Activated naive CD8-positive, alpha-beta T cell treated with anti-CD3 and anti-CD28 coated beads, Interleukin-2, amount 50 U/mL, for 24 hours (primary cell): ENCODE data around the gene CMSS1.

ENCODE experiments used
- ATAC-seq: fragments of 150-1000 bp; cut with Tn5 transposase; one replicate; pipeline ENCODE4 v1.10.0; 2021
- DNase-seq: peaks from one replicate; pipeline ENCODE4 v3.0.0; 2021
- H3K27ac Mint-ChIP-seq: one replicate; pipeline ENCODE4 v1.8.0; 2021; ENCODE audit warnings: mild to moderate bottlenecking, mixed read lengths
- H3K27me3 Mint-ChIP-seq: one replicate; pipeline ENCODE4 v1.8.0; 2021; ENCODE audit warnings: mixed read lengths
- H3K36me3 Mint-ChIP-seq: one replicate; pipeline ENCODE4 v1.8.0; 2021; ENCODE audit warnings: low read depth, mixed read lengths
- H3K4me1 Mint-ChIP-seq: one replicate; pipeline ENCODE4 v1.8.0; 2021; ENCODE audit warnings: mixed read lengths
- H3K4me3 Mint-ChIP-seq: one replicate; pipeline ENCODE4 v1.8.0; 2021; ENCODE audit warnings: mild to moderate bottlenecking, moderate library complexity, mixed read lengths
- H3K9me3 Mint-ChIP-seq: one replicate; pipeline ENCODE4 v1.8.0; 2021; ENCODE audit warnings: mixed read lengths

The CMSS1 gene

GRCh38 chr3:99962703-99963102, 145.0 kb downstream of the CMSS1 start:
- peaks cover 9% of the 10 kb centered on the region for H3K4me1 Mint-ChIP-seq
- no peak overlapping the region for H3K4me3 Mint-ChIP-seq
- DNase-seq (no peak), ATAC-seq (no peak)
- H3K27me3 Mint-ChIP-seq = no peaks in the 10 kb centered on the region
- peaks cover 11% of the 10 kb centered on the region for H3K36me3 Mint-ChIP-seq
- no peak overlapping the region for H3K27ac Mint-ChIP-seq
- H3K9me3 Mint-ChIP-seq = no peaks in the 10 kb centered on the region

DNA sequence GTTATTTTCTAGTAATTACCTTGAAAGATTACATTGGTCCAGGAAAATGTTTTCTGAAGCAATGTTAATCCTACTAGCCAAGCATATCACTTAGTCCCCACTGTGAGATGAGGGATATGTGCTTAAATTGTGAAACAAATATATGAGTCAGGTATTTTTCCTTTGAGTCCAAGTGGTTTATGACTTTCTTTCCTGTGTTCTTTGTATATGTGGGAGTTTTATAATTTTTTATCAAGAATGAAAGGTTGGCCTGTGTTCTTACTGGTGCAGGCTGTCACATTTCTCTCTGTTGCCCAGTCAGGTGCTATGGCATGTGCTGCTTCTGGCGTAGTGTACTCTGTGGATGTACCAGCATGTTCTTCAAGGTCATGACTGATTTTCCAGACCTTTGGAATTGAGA, 147.4 kb downstream of the CMSS1 start:
- Mint-ChIP-seq H3K9me3 (no peaks in the 10 kb centered on the region), H3K27ac (no peak overlapping the region), H3K36me3 (peaks cover 8% of the 10 kb centered on the region), H3K27me3 (no peaks in the 10 kb centered on the region), H3K4me1 (peaks cover 19% of the 10 kb centered on the region), H3K4me3 (no peak overlapping the region)
- DNase-seq (no peak), ATAC-seq (peak; percentile 33)

GRCh38 chr3:99965681-99966408, 148.2 kb downstream of the CMSS1 start:
- Mint-ChIP-seq H3K4me1 (peaks cover 26% of the 10 kb centered on the region), H3K27ac (no peak overlapping the region), H3K4me3 (no peak overlapping the region), H3K27me3 (no peaks in the 10 kb centered on the region), H3K9me3 (no peaks in the 10 kb centered on the region), H3K36me3 (peaks cover 12% of the 10 kb centered on the region)
- DNase-seq = no peak
- ATAC-seq = no peak

GRCh38 chr3:99966662-99967416, 149.2 kb downstream of the CMSS1 start:
- Mint-ChIP-seq H3K4me3 (no peak overlapping the region), H3K27me3 (no peaks in the 10 kb centered on the region), H3K9me3 (no peaks in the 10 kb centered on the region), H3K27ac (no peak overlapping the region), H3K36me3 (peaks cover 12% of the 10 kb centered on the region), H3K4me1 (peaks cover 26% of the 10 kb centered on the region)
- DNase-seq (no peak), ATAC-seq (no peak)

DNA sequence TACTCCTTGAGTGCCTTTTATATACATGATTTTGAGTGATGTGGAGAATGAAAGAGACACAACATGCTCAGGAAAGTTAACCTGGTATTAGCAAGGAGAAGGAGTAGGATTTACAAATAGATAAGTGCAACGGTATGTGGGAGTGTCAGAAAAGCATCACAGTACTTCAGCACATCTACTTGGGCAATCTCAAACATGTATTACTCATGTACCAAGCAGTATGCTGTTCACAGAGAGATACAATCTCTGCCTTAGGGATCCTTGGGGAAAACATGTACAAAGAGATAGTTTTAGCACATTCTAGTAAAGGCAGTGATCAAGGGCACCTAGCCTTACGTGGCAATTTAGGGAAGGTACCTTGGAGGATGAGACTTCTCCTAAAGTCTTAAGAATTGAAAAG, 150.1 kb downstream of the CMSS1 start:
- ATAC-seq (no peak), DNase-seq (no peak)
- no peak overlapping the region for H3K4me3 Mint-ChIP-seq
- H3K36me3 Mint-ChIP-seq = peaks cover 12% of the 10 kb centered on the region
- peaks cover 26% of the 10 kb centered on the region for H3K4me1 Mint-ChIP-seq
- H3K9me3 Mint-ChIP-seq = no peaks in the 10 kb centered on the region
- no peaks in the 10 kb centered on the region for H3K27me3 Mint-ChIP-seq
- H3K27ac Mint-ChIP-seq = no peak overlapping the region

DNA sequence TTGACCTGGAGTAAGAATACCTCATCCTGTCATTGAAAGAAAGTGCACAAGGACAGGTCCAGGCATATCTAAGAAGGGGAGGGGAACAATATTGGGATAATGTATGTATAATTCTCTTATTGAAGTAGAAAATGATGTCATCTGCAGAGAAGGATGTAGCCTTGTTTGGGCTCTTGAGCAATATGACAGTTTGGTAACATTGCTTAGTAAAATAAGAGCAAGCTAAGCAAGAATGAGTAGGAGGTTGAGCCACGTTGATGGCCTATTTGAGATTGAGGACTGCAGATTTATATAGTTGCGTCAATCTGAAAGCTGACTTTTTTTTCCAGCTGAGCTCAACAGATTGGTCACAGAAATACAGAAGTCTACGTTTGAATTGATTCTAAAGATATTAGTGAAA, 151.5 kb downstream of the CMSS1 start:
- H3K9me3 Mint-ChIP-seq = no peaks in the 10 kb centered on the region

DNA sequence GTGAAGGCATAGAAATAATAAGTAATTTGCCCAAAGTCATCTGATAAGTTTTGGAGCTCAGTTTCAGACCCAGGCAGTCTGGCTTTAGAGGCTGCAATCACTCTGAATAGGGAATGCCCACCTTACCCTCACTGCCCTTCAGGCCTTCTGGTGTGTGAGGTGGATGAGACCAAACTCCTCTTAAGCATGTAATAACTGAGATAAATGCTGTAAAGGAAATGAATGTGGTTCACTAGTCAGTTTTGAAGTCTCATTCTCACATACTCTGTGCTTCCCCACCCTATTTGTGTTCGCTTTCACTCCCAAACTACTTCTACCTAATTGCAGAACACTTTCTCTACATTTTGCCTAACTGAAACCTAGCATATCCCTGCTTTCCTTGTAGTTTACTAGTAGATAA, 152.5 kb downstream of the CMSS1 start:
- H3K9me3 Mint-ChIP-seq = no peaks in the 10 kb centered on the region
- H3K4me1 Mint-ChIP-seq = peaks cover 20% of the 10 kb centered on the region
- no peaks in the 10 kb centered on the region for H3K27me3 Mint-ChIP-seq
- no peak overlapping the region for H3K27ac Mint-ChIP-seq
- ATAC-seq = peak; percentile 54
- peaks cover 18% of the 10 kb centered on the region for H3K36me3 Mint-ChIP-seq
- no peak for DNase-seq
- H3K4me3 Mint-ChIP-seq = no peak overlapping the region

More for the DNA sequence above, 151.5 kb downstream of the CMSS1 start:
- Mint-ChIP-seq H3K27ac (no peak overlapping the region), H3K4me1 (peaks cover 26% of the 10 kb centered on the region), H3K27me3 (no peaks in the 10 kb centered on the region), H3K36me3 (peaks cover 18% of the 10 kb centered on the region), H3K4me3 (no peak overlapping the region)
- ATAC-seq = no peak
- DNase-seq = no peak

- Mint-ChIP-seq H3K27me3 (no peaks in the 10 kb centered on the region), H3K9me3 (peaks cover 2% of the 10 kb centered on the region), H3K36me3 (peaks cover 20% of the 10 kb centered on the region), H3K27ac (no peak overlapping the region), H3K4me1 (peaks cover 17% of the 10 kb centered on the region), H3K4me3 (no peak overlapping the region)
- ATAC-seq (no peak), DNase-seq (no peak)
These were observed 154.1 kb downstream of the CMSS1 start for GRCh38 chr3:99971761-99972160.

DNA sequence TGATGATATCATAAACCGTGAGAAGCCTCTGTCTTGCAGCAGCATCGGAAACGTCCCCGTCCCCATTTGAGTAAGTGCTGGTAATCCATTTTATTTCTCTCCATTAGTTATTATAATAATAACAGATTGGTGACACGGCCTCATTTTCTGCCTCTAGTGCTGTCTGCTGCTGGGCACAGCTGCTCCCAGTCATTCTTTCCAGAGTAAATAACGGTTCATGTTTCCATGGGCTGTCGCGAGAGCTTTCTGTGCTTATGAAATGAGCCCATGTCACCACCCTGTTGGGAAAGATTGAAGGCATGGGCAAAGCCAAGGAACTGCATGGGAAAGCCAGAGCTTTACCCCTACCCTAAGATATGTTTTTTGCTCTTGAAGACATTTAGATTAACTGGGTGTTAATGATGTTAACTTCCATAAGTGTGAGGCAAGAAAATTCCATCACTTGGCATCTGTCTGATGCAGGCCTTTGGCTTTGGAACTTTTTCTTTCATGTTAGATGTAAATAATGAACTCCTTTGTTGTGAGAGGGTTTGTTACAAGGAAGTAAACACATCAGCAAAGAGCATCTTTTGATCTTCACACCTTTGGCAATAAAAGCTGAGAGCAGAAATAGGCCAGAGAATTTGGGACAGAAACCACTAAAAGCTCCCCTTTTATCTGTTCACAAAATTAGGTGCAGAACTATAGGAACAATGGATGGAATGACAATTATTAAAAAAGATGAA, 154.9 kb downstream of the CMSS1 start:
- no peak overlapping the region for H3K4me3 Mint-ChIP-seq
- H3K4me1 Mint-ChIP-seq = peaks cover 17% of the 10 kb centered on the region
- ATAC-seq (no peak), DNase-seq (no peak)
- H3K9me3 Mint-ChIP-seq = peaks cover 8% of the 10 kb centered on the region
- no peaks in the 10 kb centered on the region for H3K27me3 Mint-ChIP-seq
- no peak overlapping the region for H3K27ac Mint-ChIP-seq
- peaks cover 24% of the 10 kb centered on the region for H3K36me3 Mint-ChIP-seq

DNA sequence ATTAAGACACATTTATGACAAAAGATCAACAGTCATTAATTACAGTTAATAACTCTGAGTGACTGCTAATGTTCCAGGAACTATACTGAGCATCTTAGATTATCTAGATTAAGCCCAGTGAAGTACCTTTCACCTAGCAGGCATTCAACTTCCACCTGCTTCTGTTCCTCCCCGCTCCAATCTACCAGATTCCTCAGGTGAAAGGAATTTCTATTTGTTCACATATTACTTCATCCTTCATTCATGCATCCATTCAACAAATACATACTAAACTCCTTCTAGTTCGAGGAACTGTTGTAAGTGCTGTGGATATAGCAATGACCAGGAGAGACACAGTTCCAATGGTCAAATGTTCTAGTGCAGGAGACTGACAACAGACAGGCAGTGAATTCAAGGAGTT, 157.3 kb downstream of the CMSS1 start:
- H3K27me3 Mint-ChIP-seq = no peaks in the 10 kb centered on the region
- H3K4me1 Mint-ChIP-seq = peaks cover 8% of the 10 kb centered on the region
- H3K9me3 Mint-ChIP-seq = peaks cover 8% of the 10 kb centered on the region
- no peak overlapping the region for H3K27ac Mint-ChIP-seq
- no peak for DNase-seq
- no peak for ATAC-seq
- H3K36me3 Mint-ChIP-seq = peaks cover 28% of the 10 kb centered on the region
- H3K4me3 Mint-ChIP-seq = no peak overlapping the region

- no peaks in the 10 kb centered on the region for H3K4me1 Mint-ChIP-seq
- DNase-seq (no peak), ATAC-seq (no peak)
- no peak overlapping the region for H3K27ac Mint-ChIP-seq
- peaks cover 26% of the 10 kb centered on the region for H3K36me3 Mint-ChIP-seq
- peaks cover 8% of the 10 kb centered on the region for H3K9me3 Mint-ChIP-seq
- H3K27me3 Mint-ChIP-seq = no peaks in the 10 kb centered on the region
- H3K4me3 Mint-ChIP-seq = no peak overlapping the region
These were observed 158.9 kb downstream of the CMSS1 start for GRCh38 chr3:99976584-99976983.

GRCh38 chr3:99978221-99978620, 160.6 kb downstream of the CMSS1 start:
- DNase-seq = no peak
- Mint-ChIP-seq H3K27ac (no peak overlapping the region), H3K27me3 (no peaks in the 10 kb centered on the region)

DNA sequence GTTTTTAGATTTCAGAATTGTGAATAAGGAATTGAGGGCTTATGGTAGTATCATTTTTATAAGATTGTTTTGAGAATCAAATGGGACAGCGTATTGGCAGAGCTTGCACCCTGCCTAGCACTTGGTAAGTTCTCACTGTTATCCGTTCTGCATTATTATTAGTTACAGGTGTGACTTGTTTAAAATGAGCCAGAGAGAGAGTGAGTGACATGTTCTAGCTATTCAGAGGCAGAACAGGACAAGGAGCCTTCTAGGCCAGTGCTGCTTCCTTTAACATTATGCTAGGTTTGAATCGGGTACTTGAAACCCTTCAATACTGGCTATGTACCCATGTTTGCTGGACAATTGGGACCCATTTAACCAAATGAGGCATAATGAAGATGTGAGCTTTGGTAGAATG, 162.9 kb downstream of the CMSS1 start:
- Mint-ChIP-seq H3K4me1 (no peaks in the 10 kb centered on the region), H3K27ac (no peak overlapping the region), H3K9me3 (peaks cover 8% of the 10 kb centered on the region), H3K4me3 (no peak overlapping the region), H3K36me3 (peaks cover 20% of the 10 kb centered on the region), H3K27me3 (no peaks in the 10 kb centered on the region)
- ATAC-seq (no peak), DNase-seq (no peak)

More at GRCh38 chr3:99978221-99978620, 160.6 kb downstream of the CMSS1 start:
- no peak overlapping the region for H3K4me3 Mint-ChIP-seq
- peaks cover 26% of the 10 kb centered on the region for H3K36me3 Mint-ChIP-seq
- peaks cover 8% of the 10 kb centered on the region for H3K9me3 Mint-ChIP-seq
- H3K4me1 Mint-ChIP-seq = no peaks in the 10 kb centered on the region
- ATAC-seq = no peak

GRCh38 chr3:99981138-99981537, 163.5 kb downstream of the CMSS1 start:
- no peak overlapping the region for H3K27ac Mint-ChIP-seq
- H3K4me1 Mint-ChIP-seq = no peaks in the 10 kb centered on the region
- DNase-seq = no peak
- H3K9me3 Mint-ChIP-seq = peaks cover 8% of the 10 kb centered on the region
- H3K4me3 Mint-ChIP-seq = no peak overlapping the region
- no peaks in the 10 kb centered on the region for H3K27me3 Mint-ChIP-seq
- H3K36me3 Mint-ChIP-seq = peaks cover 18% of the 10 kb centered on the region
- ATAC-seq = no peak

DNA sequence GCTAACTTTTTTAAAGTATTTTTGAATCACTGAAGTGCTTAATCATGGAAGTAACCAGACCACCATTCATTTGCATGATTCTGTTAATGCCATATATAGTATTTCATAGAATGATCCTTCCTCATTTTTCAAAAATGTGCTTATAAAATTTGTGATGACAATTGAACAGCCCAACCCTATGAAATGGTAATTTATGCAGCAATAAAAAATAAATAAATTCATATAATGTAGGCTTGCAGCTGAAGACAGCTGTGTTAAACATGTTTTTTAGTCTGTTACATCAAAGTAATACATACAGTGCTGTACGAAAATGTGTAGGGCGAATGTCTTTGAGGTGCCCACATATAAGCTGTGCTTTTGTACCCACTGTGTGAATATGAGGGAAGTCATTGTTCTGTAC, 165.0 kb downstream of the CMSS1 start:
- Mint-ChIP-seq H3K27ac (no peak overlapping the region), H3K4me1 (no peaks in the 10 kb centered on the region), H3K36me3 (peaks cover 11% of the 10 kb centered on the region), H3K27me3 (no peaks in the 10 kb centered on the region), H3K4me3 (no peak overlapping the region), H3K9me3 (no peaks in the 10 kb centered on the region)
- ATAC-seq (no peak), DNase-seq (no peak)
